Measurements from ENCODE around the gene FAIM2.

- TF ChIP-seq FOXP4 (CRISPR knock-in tag; IDR thresholded peaks at IDR 0.05) (no peak), CTCF (IDR thresholded peaks at IDR 0.05) (no peak), TCF7 (CRISPR knock-in tag; IDR thresholded peaks at IDR 0.05; ENCODE audit: low read depth) (no peak), PRDM15 (CRISPR knock-in tag; IDR thresholded peaks at IDR 0.05) (no peak), MAX (CRISPR knock-in tag; IDR thresholded peaks at IDR 0.05) (no peak), TEAD4 (CRISPR knock-in tag; IDR thresholded peaks at IDR 0.05) (no peak), ARID4B (CRISPR knock-in tag; IDR thresholded peaks at IDR 0.05; ENCODE audit: borderline replicate concordance) (no peak), CREM (CRISPR knock-in tag; IDR thresholded peaks at IDR 0.05) (no peak), NFYB (CRISPR knock-in tag; conservative IDR thresholded peaks at IDR 0.05; ENCODE audit: low read depth) (no peak), USF2 (CRISPR knock-in tag; IDR thresholded peaks at IDR 0.05) (no peak), USF1 (CRISPR knock-in tag; IDR thresholded peaks at IDR 0.05) (no peak), ZBTB21 (CRISPR knock-in tag; IDR thresholded peaks at IDR 0.05; ENCODE audit: borderline replicate concordance) (no peak), RELA (CRISPR knock-in tag; IDR thresholded peaks at IDR 0.05; ENCODE audit: borderline replicate concordance) (no peak)
Observed at GRCh38 chr12:49880756-49881414, 22.8 kb downstream of the FAIM2 start.
